Measurements from ENCODE around the gene CD2AP. TPM values are rescaled to one million over a fixed set of nuclear protein-coding genes. Genes with fewer than 3 reads are reported as not detected.

CD2AP gene
- total and polyA plus RNA-seq, 7 experiments from 2014 or later: 7.6 to 37.0 (median 25.8) TPM

- H3K9me3 ChIP-seq (ENCODE audit: control insufficient read depth in 2 of 3, low read length in 3 of 3): no peaks in the 10 kb centered on the region
- Mint-ChIP-seq H3K9me3 (no peaks in the 10 kb centered on the region), H3K27ac (no peak overlapping the region), H3K4me1 (peaks cover 14 to 82% (median 70%) of the 10 kb centered on the region in 7 donors), H3K4me3 (peak overlapping the region in 3 of 10 donors; percentile 3 to 37 (median 17)), H3K36me3 (peaks cover 0 to 9% (median 1%) of the 10 kb centered on the region in 5 donors), H3K27me3 (no peaks in the 10 kb centered on the region)
- no peaks in the 10 kb centered on the region for H3K36me3 ChIP-seq (ENCODE audit: control insufficient read depth in 2 of 3, insufficient read depth in 3 of 3, low read length in 3 of 3)
- ChIA-PET CTCF (no interaction called here), POLR2A (no interaction called here)
- DNase-seq (no peak), ATAC-seq (no peak)
- peaks cover 0 to 12% of the 10 kb centered on the region in 2 donors for H3K4me1 ChIP-seq (ENCODE audit: control insufficient read depth in 2 of 2, insufficient read depth in 2 of 2, low read length in 2 of 2)
- no peak overlapping the region for H3K27ac ChIP-seq (ENCODE audit: low read depth, low read length)
- H3K27me3 ChIP-seq (ENCODE audit: control insufficient read depth in 2 of 2, insufficient read depth in 2 of 2, low read length in 2 of 2): no peaks in the 10 kb centered on the region
- intact Hi-C loops (cut with micrococcal nuclease): no loop called here
- no peak overlapping the region for H3K4me3 ChIP-seq (ENCODE audit: low read length)
Observed at GRCh38 chr6:47489995-47490394, 12.4 kb downstream of the CD2AP start.

GRCh38 chr6:47490676-47491075 lies 13.1 kb downstream of the CD2AP start:
- CTCF ChIA-PET: no interaction called here
- Histone ChIP-seq H3K27ac (ENCODE audit: low read depth, low read length) (no peak overlapping the region), H3K4me1 (ENCODE audit: control insufficient read depth in 2 of 2, insufficient read depth in 2 of 2, low read length in 2 of 2) (peaks cover 0 to 12% of the 10 kb centered on the region in 2 donors), H3K9me3 (ENCODE audit: control insufficient read depth in 2 of 3, low read length in 3 of 3) (no peaks in the 10 kb centered on the region), H3K4me3 (ENCODE audit: low read length) (no peak overlapping the region), H3K27me3 (ENCODE audit: control insufficient read depth in 2 of 2, insufficient read depth in 2 of 2, low read length in 2 of 2) (no peaks in the 10 kb centered on the region), H3K36me3 (ENCODE audit: control insufficient read depth in 2 of 3, insufficient read depth in 3 of 3, low read length in 3 of 3) (no peaks in the 10 kb centered on the region)
- ATAC-seq (no peak), DNase-seq (no peak)
- Mint-ChIP-seq H3K27me3 (no peaks in the 10 kb centered on the region), H3K4me3 (no peak overlapping the region), H3K4me1 (peaks cover 15 to 85% (median 75%) of the 10 kb centered on the region in 7 donors), H3K27ac (no peak overlapping the region), H3K36me3 (peaks cover 0 to 15% (median 1%) of the 10 kb centered on the region in 5 donors), H3K9me3 (no peaks in the 10 kb centered on the region)
- intact Hi-C loops (cut with micrococcal nuclease): no loop called here
- POLR2A ChIA-PET: interaction anchor here (1.0 to 1.3 kb wide), 2 partner anchors 9 to 13 kb away, joined by 3 read pairs; partner anchors contain the start of gene CD2AP

- H3K4me1 Mint-ChIP-seq: peaks cover 22 to 87% (median 77%) of the 10 kb centered on the region in 7 donors
Observed at GRCh38 chr6:47492355-47492754, 14.8 kb downstream of the CD2AP start.

GRCh38 chr6:47495207-47495606 lies 17.6 kb downstream of the CD2AP start:
- no peaks in the 10 kb centered on the region for H3K9me3 ChIP-seq (ENCODE audit: control insufficient read depth in 2 of 3, low read length in 3 of 3)
- CTCF ChIA-PET: no interaction called here
- ATAC-seq (no peak), DNase-seq (no peak)
- Mint-ChIP-seq H3K4me1 (peaks cover 33 to 100% (median 90%) of the 10 kb centered on the region in 7 donors), H3K9me3 (no peaks in the 10 kb centered on the region), H3K36me3 (peaks cover 0 to 16% (median 6%) of the 10 kb centered on the region in 5 donors), H3K27me3 (no peaks in the 10 kb centered on the region), H3K27ac (no peak overlapping the region), H3K4me3 (peak overlapping the region in 5 of 10 donors; percentile 32 to 59 (median 49))
- H3K27ac ChIP-seq (ENCODE audit: low read depth, low read length): no peak overlapping the region
- POLR2A ChIA-PET: interaction anchor here (0.9 kb wide), 1 partner anchor 17 kb away, joined by 4 read pairs; the partner anchor contains the start of gene CD2AP
- no peak overlapping the region for H3K4me3 ChIP-seq (ENCODE audit: low read length)
- H3K36me3 ChIP-seq (ENCODE audit: control insufficient read depth in 2 of 3, insufficient read depth in 3 of 3, low read length in 3 of 3): no peaks in the 10 kb centered on the region
- H3K4me1 ChIP-seq (ENCODE audit: control insufficient read depth in 2 of 2, insufficient read depth in 2 of 2, low read length in 2 of 2): peaks cover 0 to 12% of the 10 kb centered on the region in 2 donors
- H3K27me3 ChIP-seq (ENCODE audit: control insufficient read depth in 2 of 2, insufficient read depth in 2 of 2, low read length in 2 of 2): no peaks in the 10 kb centered on the region
- intact Hi-C loops (cut with micrococcal nuclease): no loop called here

More at GRCh38 chr6:47492355-47492754, 14.8 kb downstream of the CD2AP start:
- no peak for DNase-seq
- H3K9me3 Mint-ChIP-seq: no peaks in the 10 kb centered on the region
- H3K4me3 ChIP-seq (ENCODE audit: low read length): no peak overlapping the region
- peak overlapping the region in 1 of 10 donors; percentile 30 for H3K4me3 Mint-ChIP-seq
- ChIA-PET CTCF (no interaction called here), POLR2A (no interaction called here)
- no peaks in the 10 kb centered on the region for H3K36me3 ChIP-seq (ENCODE audit: control insufficient read depth in 2 of 3, insufficient read depth in 3 of 3, low read length in 3 of 3)
- H3K27me3 ChIP-seq (ENCODE audit: control insufficient read depth in 2 of 2, insufficient read depth in 2 of 2, low read length in 2 of 2): no peaks in the 10 kb centered on the region
- no peak overlapping the region for H3K27ac ChIP-seq (ENCODE audit: low read depth, low read length)
- H3K4me1 ChIP-seq (ENCODE audit: control insufficient read depth in 2 of 2, insufficient read depth in 2 of 2, low read length in 2 of 2): peaks cover 0 to 12% of the 10 kb centered on the region in 2 donors
- H3K36me3 Mint-ChIP-seq: peaks cover 0 to 16% (median 1%) of the 10 kb centered on the region in 5 donors
- no peaks in the 10 kb centered on the region for H3K27me3 Mint-ChIP-seq
- intact Hi-C loops (cut with micrococcal nuclease): loop anchor here in 1 of 2 donors (2.0 kb wide), 1 partner anchor 14 kb away; no protein-coding TSS in a partner anchor
- H3K27ac Mint-ChIP-seq: peak overlapping the region in 1 of 9 donors; percentile 12
- ATAC-seq: no peak
- H3K9me3 ChIP-seq (ENCODE audit: control insufficient read depth in 2 of 3, low read length in 3 of 3): no peaks in the 10 kb centered on the region

GRCh38 chr6:47495954-47496545 lies 18.5 kb downstream of the CD2AP start:
- DNase-seq: no peak
- H3K4me1 Mint-ChIP-seq: peaks cover 35 to 99% (median 87%) of the 10 kb centered on the region in 7 donors
- POLR2A ChIA-PET: no interaction called here

GRCh38 chr6:47496935-47497579 lies 19.5 kb downstream of the CD2AP start:
- Mint-ChIP-seq H3K27me3 (no peaks in the 10 kb centered on the region), H3K4me1 (peaks cover 37 to 98% (median 92%) of the 10 kb centered on the region in 7 donors), H3K4me3 (peak overlapping the region in 5 of 10 donors; percentile 9 to 59 (median 43)), H3K27ac (peak overlapping the region in 3 of 9 donors; percentile 13 to 20 (median 16)), H3K9me3 (no peaks in the 10 kb centered on the region), H3K36me3 (peaks cover 0 to 19% (median 6%) of the 10 kb centered on the region in 5 donors)
- Histone ChIP-seq H3K27ac (ENCODE audit: low read depth, low read length) (no peak overlapping the region), H3K27me3 (ENCODE audit: control insufficient read depth in 2 of 2, insufficient read depth in 2 of 2, low read length in 2 of 2) (no peaks in the 10 kb centered on the region), H3K4me1 (ENCODE audit: control insufficient read depth in 2 of 2, insufficient read depth in 2 of 2, low read length in 2 of 2) (peaks cover 3 to 9% of the 10 kb centered on the region in 2 donors), H3K36me3 (ENCODE audit: control insufficient read depth in 2 of 3, insufficient read depth in 3 of 3, low read length in 3 of 3) (no peaks in the 10 kb centered on the region), H3K4me3 (ENCODE audit: low read length) (no peak overlapping the region), H3K9me3 (ENCODE audit: control insufficient read depth in 2 of 3, low read length in 3 of 3) (no peaks in the 10 kb centered on the region)
- DNase-seq (no peak), ATAC-seq (no peak)
- CTCF ChIA-PET: no interaction called here
- POLR2A ChIA-PET: no interaction called here
- intact Hi-C loops (cut with micrococcal nuclease): no loop called here

More at GRCh38 chr6:47495954-47496545, 18.5 kb downstream of the CD2AP start:
- H3K36me3 ChIP-seq (ENCODE audit: control insufficient read depth in 2 of 3, insufficient read depth in 3 of 3, low read length in 3 of 3): no peaks in the 10 kb centered on the region
- CTCF ChIA-PET: no interaction called here
- no peak overlapping the region for H3K27ac ChIP-seq (ENCODE audit: low read depth, low read length)
- H3K27me3 ChIP-seq (ENCODE audit: control insufficient read depth in 2 of 2, insufficient read depth in 2 of 2, low read length in 2 of 2): no peaks in the 10 kb centered on the region
- Mint-ChIP-seq H3K36me3 (peaks cover 0 to 19% (median 6%) of the 10 kb centered on the region in 5 donors), H3K9me3 (no peaks in the 10 kb centered on the region), H3K4me3 (peak overlapping the region in 6 of 10 donors; percentile 28 to 59 (median 49)), H3K27me3 (no peaks in the 10 kb centered on the region), H3K27ac (peak overlapping the region in 2 of 9 donors; percentile 20 to 37)
- intact Hi-C loops (cut with micrococcal nuclease): no loop called here
- peaks cover 0 to 12% of the 10 kb centered on the region in 2 donors for H3K4me1 ChIP-seq (ENCODE audit: control insufficient read depth in 2 of 2, insufficient read depth in 2 of 2, low read length in 2 of 2)
- no peak overlapping the region for H3K4me3 ChIP-seq (ENCODE audit: low read length)
- ATAC-seq: no peak
- H3K9me3 ChIP-seq (ENCODE audit: control insufficient read depth in 2 of 3, low read length in 3 of 3): no peaks in the 10 kb centered on the region

Measured in naive thymus-derived CD4-positive, alpha-beta T cell (primary cell).